Prostate gland (tissue), 2 donors: ENCODE data around the gene STAG2.

Experiments
- CTCF ChIP-seq, 4 experiments: fragments of 200-600 bp in 2 of 4; fragments of 450-650 bp in 2 of 4; sonication (generic) in 2 of 4; IDR thresholded peaks; 1 replicate in 3 of 4; 2 replicates in 1 of 4; pipeline ENCODE4 v1.5.1; 2016 to 2019; ENCODE audit warnings: antibody characterized with exemption in 4 of 4, mild to moderate bottlenecking in 2 of 4, moderate library complexity in 2 of 4
- POLR2A ChIP-seq: fragments of 450-650 bp; IDR thresholded peaks from one replicate; pipeline ENCODE4 v1.6.1; 2016; ENCODE audit warnings: antibody characterized with exemption, mild to moderate bottlenecking

- TF ChIP-seq CTCF (IDR thresholded peaks at IDR 0.05) (no peak), POLR2A (no peak)
Observed at GRCh38 chrX:123993326-123993725, 31.8 kb downstream of the STAG2 start.
